Activated T-helper 2 cell treated with anti-CD3 and anti-CD28 coated beads, Interferon-gamma antibody, Interleukin-2, Interleukin-4, amounts not matched to agents 10 μg/mL and 5 μg/mL and 100 μg/mL, durations not matched to agents 14 hours and 24 hours and 36 hours (primary cell): ENCODE results near the gene IKBKG. TPM values are rescaled to one million over a fixed set of nuclear protein-coding genes. Genes with fewer than 3 reads are reported as not detected.
"Not testable (repeated sequence)": the region's sequence is repeated elsewhere in the genome, so short reads cannot be mapped to it uniquely, and the experiment has no call there.

Source experiments
- DNase-seq: peaks from one replicate; pipeline ENCODE4 v3.0.0; 2021; ENCODE audit warnings: low spot score
- H3K27ac Mint-ChIP-seq: one replicate; pipeline ENCODE4 v1.8.0; 2021; ENCODE audit warnings: mixed read lengths
- H3K27me3 Mint-ChIP-seq: one replicate; pipeline ENCODE4 v1.8.0; 2021; ENCODE audit warnings: low read depth, mixed read lengths
- H3K36me3 Mint-ChIP-seq: one replicate; pipeline ENCODE4 v1.8.0; 2021; ENCODE audit warnings: low read depth, mixed read lengths
- H3K4me1 Mint-ChIP-seq: one replicate; pipeline ENCODE4 v1.8.0; 2021; ENCODE audit warnings: low read depth, mixed read lengths
- H3K4me3 Mint-ChIP-seq: one replicate; pipeline ENCODE4 v1.8.0; 2021; ENCODE audit warnings: low read depth, mild to moderate bottlenecking, moderate library complexity, mixed read lengths
- H3K9me3 Mint-ChIP-seq: one replicate; pipeline ENCODE4 v1.8.0; 2021; ENCODE audit warnings: mixed read lengths
- intact Hi-C: fragments of 100-400 bp; cut with micrococcal nuclease; formaldehyde crosslinking; loops from one replicate; pipeline ENCODE4 v1.15.1; 2023
- total RNA-seq: library from RNA; stranded (reverse); gene quantifications from 2 replicates; pipeline ENCODE4 v1.2.3, GENCODE V29; 2022

IKBKG gene
- total RNA-seq, 1 donor from 2014 or later, result 41.7 TPM

DNA sequence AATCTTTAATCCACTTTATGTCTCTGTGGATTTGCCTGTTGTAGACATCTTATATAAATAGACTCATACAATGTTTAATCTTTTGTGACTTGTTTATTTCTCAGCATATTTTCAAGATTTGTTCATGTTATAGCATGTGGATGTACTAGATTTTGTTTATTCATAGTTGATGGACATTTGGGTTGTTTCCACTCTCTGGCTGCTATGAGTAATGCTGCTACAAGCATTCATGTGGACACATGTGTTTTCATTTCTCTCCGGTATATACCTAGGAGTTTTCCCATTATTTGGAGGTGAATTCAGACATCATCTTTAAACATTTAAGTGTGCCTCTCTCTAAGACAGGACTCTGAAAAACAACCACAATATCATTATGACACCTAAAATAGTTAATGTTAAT is 2.3 kb downstream of the IKBKG start:
- no peaks in the 10 kb centered on the region for H3K9me3 Mint-ChIP-seq
- no peak overlapping the region for H3K27ac Mint-ChIP-seq
- H3K36me3 Mint-ChIP-seq, result peaks cover 46% of the 10 kb centered on the region
- peaks cover 21% of the 10 kb centered on the region for H3K4me1 Mint-ChIP-seq
- no peak for DNase-seq
- H3K27me3 Mint-ChIP-seq, result no peaks in the 10 kb centered on the region
- peak overlapping the region; percentile 42 for H3K4me3 Mint-ChIP-seq
- intact Hi-C loops, result no loop called here

DNA sequence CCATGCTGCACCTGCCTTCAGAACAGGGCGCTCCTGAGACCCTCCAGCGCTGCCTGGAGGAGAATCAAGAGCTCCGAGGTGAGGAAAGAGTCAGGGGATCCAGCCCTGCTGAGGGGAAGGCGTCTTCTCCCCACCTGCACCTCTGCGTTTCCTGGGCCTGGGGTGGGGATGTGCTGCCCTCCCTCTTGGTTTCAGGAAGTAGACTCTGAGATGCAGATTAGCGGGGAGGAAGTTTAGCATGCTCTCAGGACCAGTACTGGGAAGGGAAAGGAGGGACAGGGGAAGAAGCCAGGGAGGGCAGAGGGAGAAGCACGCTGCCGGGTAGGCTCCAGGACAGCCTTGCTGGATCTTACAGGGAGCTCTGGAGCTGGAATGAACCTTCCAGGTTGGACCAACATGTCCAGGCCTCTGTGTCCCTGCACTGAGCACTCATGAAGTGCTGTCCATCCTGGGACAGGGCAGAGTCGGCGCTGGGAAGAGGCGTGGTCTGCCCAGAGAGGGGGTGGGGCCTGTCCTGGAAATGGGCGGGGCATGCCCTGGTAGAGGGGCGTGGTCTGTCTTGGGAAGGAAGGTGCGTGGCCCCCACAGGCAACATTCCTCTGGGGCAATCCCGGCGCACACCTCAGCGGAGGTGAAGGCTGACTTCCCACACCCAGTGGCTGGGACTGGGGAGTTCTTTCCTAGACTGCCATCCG is 4.8 kb downstream of the IKBKG start:
- H3K4me3 Mint-ChIP-seq, DNase-seq, H3K9me3 Mint-ChIP-seq, H3K27me3 Mint-ChIP-seq, H3K27ac Mint-ChIP-seq, intact Hi-C loops: not testable (repeated sequence)
- Mint-ChIP-seq H3K36me3 (peaks cover 41% of the 10 kb centered on the region), H3K4me1 (peaks cover 17% of the 10 kb centered on the region)

DNA sequence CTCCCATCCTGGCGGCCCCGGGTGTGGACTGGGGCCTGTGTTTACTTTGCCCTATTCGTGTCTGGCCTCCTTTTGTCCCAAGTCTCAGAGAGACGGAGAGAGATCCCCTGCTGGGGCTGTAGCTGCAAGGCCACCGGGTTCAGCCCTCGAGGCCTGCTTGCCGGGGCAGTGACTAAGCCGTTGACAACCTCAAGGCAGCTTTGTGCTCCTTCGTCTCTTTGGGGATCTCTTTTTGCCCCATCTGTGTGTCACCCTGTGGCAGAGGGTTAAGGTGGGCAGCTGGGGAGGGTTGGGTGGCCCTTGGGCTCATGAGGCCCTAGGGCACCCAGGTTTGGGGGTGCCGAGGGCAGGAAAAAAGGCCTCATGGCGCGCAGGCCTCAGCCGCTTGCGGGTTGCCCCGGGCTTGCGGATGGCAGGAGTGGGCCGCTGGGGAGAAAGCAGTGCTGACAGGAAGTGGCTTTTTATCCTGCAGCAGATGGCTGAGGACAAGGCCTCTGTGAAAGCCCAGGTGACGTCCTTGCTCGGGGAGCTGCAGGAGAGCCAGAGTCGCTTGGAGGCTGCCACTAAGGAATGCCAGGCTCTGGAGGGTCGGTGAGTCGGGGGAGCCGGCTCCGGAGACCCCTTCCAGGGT is 10.8 kb downstream of the IKBKG start:
- H3K27ac Mint-ChIP-seq, H3K4me3 Mint-ChIP-seq, H3K27me3 Mint-ChIP-seq, H3K4me1 Mint-ChIP-seq, H3K9me3 Mint-ChIP-seq, intact Hi-C loops, DNase-seq: not testable (repeated sequence)
- H3K36me3 Mint-ChIP-seq, result peaks cover 10% of the 10 kb centered on the region

- H3K4me3 Mint-ChIP-seq, intact Hi-C loops, H3K27me3 Mint-ChIP-seq, DNase-seq, H3K36me3 Mint-ChIP-seq, H3K27ac Mint-ChIP-seq, H3K4me1 Mint-ChIP-seq, H3K9me3 Mint-ChIP-seq: not testable (repeated sequence)
Measured at GRCh38 chrX:154558896-154559295, 11.5 kb downstream of the IKBKG start.

DNA sequence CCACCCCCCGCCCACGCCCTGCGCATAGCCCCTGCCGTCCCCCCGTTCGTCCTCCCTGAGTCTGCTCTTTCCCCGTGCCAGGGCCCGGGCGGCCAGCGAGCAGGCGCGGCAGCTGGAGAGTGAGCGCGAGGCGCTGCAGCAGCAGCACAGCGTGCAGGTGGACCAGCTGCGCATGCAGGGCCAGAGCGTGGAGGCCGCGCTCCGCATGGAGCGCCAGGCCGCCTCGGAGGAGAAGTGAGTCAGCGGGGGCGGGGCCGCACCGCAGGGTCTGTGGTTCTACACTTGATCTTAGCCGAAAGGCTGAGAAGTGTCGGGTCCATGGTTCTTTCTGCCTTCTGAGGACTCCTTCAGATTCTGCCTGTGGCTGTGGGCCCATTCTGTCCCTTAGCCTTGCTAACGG is 12.9 kb downstream of the IKBKG start:
- H3K4me1 Mint-ChIP-seq, H3K27me3 Mint-ChIP-seq, H3K9me3 Mint-ChIP-seq, H3K27ac Mint-ChIP-seq, H3K4me3 Mint-ChIP-seq, intact Hi-C loops, H3K36me3 Mint-ChIP-seq, DNase-seq: not testable (repeated sequence)

DNA sequence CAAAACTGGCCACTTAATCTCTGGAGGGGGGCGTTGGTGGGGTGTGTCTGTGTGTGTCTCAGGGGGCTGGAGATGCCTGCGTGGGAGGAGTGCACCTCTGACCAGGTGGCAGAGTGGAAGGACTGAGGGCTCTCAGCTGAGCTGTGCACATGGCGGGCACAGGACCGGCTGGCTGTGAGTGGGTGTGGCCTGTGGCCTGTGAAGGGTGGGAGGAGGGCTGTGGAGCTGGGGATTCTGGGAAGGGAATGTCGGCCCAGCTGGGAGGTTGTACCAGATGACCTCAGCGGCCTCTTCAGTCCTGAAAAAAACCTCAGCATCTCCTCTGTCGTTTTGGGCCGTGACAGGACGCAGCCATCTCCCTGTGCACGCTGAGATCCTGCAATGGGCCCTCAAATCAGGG is 14.9 kb downstream of the IKBKG start:
- H3K4me1 Mint-ChIP-seq, H3K4me3 Mint-ChIP-seq, DNase-seq, intact Hi-C loops, H3K27me3 Mint-ChIP-seq, H3K36me3 Mint-ChIP-seq, H3K9me3 Mint-ChIP-seq, H3K27ac Mint-ChIP-seq: not testable (repeated sequence)

DNA sequence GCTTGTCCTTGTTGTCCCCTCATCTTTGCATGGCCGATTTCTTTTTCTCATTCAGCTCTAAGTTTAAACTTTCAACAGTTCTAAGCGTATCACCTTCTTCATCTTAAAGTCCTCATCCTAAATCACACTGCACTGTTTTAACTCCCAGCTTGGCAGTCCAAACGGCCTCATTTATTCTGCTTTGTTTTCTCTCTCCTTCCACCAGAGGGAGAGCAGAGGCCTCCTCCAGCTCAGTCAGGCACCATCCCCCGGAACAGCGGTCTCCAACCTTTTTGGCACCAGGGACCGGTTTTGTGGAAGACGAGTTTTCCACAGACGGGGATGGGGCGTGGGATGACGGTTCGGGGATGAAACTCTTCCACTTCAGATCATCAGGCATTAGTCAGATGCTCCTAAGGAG is 22.9 kb downstream of the IKBKG start:
- H3K4me1 Mint-ChIP-seq, H3K9me3 Mint-ChIP-seq, H3K27me3 Mint-ChIP-seq, intact Hi-C loops, H3K4me3 Mint-ChIP-seq, DNase-seq, H3K27ac Mint-ChIP-seq, H3K36me3 Mint-ChIP-seq: not testable (repeated sequence)

- H3K27ac Mint-ChIP-seq, H3K36me3 Mint-ChIP-seq, H3K4me3 Mint-ChIP-seq, intact Hi-C loops, DNase-seq, H3K27me3 Mint-ChIP-seq, H3K4me1 Mint-ChIP-seq, H3K9me3 Mint-ChIP-seq: not testable (repeated sequence)
Measured at GRCh38 chrX:154573061-154573460, 25.6 kb downstream of the IKBKG start.

DNA sequence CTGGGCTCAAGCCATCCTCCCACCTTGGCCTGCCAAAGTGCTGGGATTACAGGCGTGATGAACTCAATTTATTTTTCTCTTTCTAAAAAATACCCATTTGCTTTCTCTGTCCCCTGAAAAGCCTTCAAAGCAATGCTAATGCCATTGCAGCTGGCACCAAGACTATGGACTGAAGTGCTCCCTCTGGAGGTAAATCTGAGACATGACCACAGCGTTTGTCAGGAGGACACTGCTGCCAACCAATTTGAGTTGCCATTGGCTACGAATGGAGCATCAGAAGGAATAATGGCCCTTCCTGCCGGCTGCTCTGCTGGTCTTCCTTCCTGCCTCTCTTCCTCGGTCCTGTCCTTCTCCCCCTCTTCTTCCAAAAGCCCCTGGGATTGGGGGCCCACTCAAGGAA is 27.7 kb downstream of the IKBKG start:
- H3K27me3 Mint-ChIP-seq, H3K9me3 Mint-ChIP-seq, intact Hi-C loops, H3K4me1 Mint-ChIP-seq, DNase-seq, H3K36me3 Mint-ChIP-seq, H3K27ac Mint-ChIP-seq, H3K4me3 Mint-ChIP-seq: not testable (repeated sequence)

GRCh38 chrX:154582994-154583393 is 35.6 kb downstream of the IKBKG start:
- H3K27me3 Mint-ChIP-seq, intact Hi-C loops, H3K4me3 Mint-ChIP-seq, H3K27ac Mint-ChIP-seq, DNase-seq, H3K9me3 Mint-ChIP-seq, H3K4me1 Mint-ChIP-seq, H3K36me3 Mint-ChIP-seq: not testable (repeated sequence)

- H3K27me3 Mint-ChIP-seq, H3K4me1 Mint-ChIP-seq, intact Hi-C loops, DNase-seq, H3K27ac Mint-ChIP-seq, H3K9me3 Mint-ChIP-seq, H3K4me3 Mint-ChIP-seq, H3K36me3 Mint-ChIP-seq: not testable (repeated sequence)
Measured at GRCh38 chrX:154584585-154585183, 37.3 kb downstream of the IKBKG start, which contains the start of gene CTAG1A. CTAG1A (plus strand) TSS chrX:154585133; CDS start chrX:154585207, 74 bp downstream.

DNA sequence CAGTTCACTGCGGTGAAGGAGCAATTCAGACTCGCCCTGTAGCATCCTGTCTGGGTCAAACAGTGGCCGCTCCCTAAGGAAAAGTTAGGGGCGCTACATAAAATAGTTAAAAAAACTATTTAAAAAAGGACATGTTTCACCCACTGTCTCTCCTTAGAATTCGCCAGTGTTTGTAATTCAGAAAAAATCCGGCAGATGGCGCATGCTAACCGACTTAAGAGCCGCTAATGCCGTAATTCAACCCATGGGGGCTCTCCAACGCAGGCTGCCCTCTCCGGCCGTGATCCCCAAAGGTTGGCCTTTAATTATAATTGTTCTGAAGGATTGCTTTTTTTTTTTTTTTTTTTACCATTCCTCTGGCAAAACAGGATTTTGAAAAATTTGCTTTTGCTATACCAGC is 43.0 kb downstream of the IKBKG start:
- H3K4me1 Mint-ChIP-seq, intact Hi-C loops, H3K4me3 Mint-ChIP-seq, H3K36me3 Mint-ChIP-seq, DNase-seq, H3K27me3 Mint-ChIP-seq, H3K9me3 Mint-ChIP-seq, H3K27ac Mint-ChIP-seq: not testable (repeated sequence)

GRCh38 chrX:154592505-154592904 is 45.1 kb downstream of the IKBKG start:
- Mint-ChIP-seq H3K27me3 (peaks cover 9% of the 10 kb centered on the region), H3K4me1 (peaks cover 9% of the 10 kb centered on the region), H3K27ac (no peak overlapping the region), H3K36me3 (no peaks in the 10 kb centered on the region), H3K4me3 (no peak overlapping the region), H3K9me3 (no peaks in the 10 kb centered on the region)
- intact Hi-C loops, result no loop called here
- DNase-seq, result no peak
